ENCODE measurements around the gene TMEM127.

DNA sequence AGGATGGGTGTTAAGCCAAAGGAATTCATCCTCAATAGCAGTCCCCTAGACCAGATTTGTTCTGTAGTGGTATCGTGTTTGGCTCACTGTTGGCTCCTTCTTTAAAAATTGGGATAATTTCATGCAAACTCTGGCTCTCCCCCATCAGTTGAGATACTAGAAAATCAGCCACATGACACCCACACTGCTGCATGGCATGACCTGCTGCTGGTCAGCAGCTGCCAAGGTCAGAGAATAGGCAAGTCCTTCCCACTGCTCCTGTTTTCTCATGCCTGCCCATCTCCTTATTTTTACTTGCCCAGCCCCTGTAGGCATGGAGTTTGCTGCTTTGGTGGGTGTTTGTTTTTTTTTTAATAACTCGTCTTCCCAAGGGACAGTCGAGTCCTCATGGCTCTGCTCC, 40.6 kb upstream of the TMEM127 start:
- TF ChIP-seq, protein P1, sequence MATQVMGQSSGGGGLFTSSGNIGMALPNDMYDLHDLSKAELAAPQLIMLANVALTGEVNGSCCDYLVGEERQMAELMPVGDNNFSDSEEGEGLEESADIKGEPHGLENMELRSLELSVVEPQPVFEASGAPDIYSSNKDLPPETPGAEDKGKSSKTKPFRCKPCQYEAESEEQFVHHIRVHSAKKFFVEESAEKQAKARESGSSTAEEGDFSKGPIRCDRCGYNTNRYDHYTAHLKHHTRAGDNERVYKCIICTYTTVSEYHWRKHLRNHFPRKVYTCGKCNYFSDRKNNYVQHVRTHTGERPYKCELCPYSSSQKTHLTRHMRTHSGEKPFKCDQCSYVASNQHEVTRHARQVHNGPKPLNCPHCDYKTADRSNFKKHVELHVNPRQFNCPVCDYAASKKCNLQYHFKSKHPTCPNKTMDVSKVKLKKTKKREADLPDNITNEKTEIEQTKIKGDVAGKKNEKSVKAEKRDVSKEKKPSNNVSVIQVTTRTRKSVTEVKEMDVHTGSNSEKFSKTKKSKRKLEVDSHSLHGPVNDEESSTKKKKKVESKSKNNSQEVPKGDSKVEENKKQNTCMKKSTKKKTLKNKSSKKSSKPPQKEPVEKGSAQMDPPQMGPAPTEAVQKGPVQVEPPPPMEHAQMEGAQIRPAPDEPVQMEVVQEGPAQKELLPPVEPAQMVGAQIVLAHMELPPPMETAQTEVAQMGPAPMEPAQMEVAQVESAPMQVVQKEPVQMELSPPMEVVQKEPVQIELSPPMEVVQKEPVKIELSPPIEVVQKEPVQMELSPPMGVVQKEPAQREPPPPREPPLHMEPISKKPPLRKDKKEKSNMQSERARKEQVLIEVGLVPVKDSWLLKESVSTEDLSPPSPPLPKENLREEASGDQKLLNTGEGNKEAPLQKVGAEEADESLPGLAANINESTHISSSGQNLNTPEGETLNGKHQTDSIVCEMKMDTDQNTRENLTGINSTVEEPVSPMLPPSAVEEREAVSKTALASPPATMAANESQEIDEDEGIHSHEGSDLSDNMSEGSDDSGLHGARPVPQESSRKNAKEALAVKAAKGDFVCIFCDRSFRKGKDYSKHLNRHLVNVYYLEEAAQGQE (IDR thresholded peaks at IDR 0.05; ENCODE audit: insufficient read depth in 1 of 2, low read depth in 2 of 2, low read length in 2 of 2): no peak
- TF ChIP-seq TAF1 (IDR thresholded peaks at IDR 0.05; ENCODE audit: borderline replicate concordance, insufficient read depth, low read length): no peak

Data from PFSK-1 (cell line).